Activated T-cell treated with anti-CD3 and anti-CD28 coated beads, Interleukin-2, amount 50 U/mL, for 72 hours (primary cell): Measurements from ENCODE around the gene OLFM2. TPM values are rescaled to one million over a fixed set of nuclear protein-coding genes. Genes with fewer than 3 reads are reported as not detected.
A peak's percentile ranks its signal among the peaks of the same experiment; 100 is the strongest.
"Not testable (repeated sequence)": the region's sequence is repeated elsewhere in the genome, so short reads cannot be mapped to it uniquely, and the experiment has no call there.

Experiments
- ATAC-seq, 2 donors: fragments of 150-1000 bp; cut with Tn5 transposase; replicated peaks in 1 of 2; 2 replicates each; pipeline ENCODE4 v1.10.0; 2021; ENCODE audit warnings: moderate library complexity in 2 of 2, mild to moderate bottlenecking in 1 of 2
- DNase-seq, 2 donors: peaks; one replicate each; pipeline ENCODE4 v3.0.0; 2021 to 2022; ENCODE audit warnings: mixed read lengths in 1 of 2
- H3K27ac Mint-ChIP-seq: one replicate; pipeline ENCODE4 v1.8.0; 2022; ENCODE audit warnings: mild to moderate bottlenecking, moderate library complexity, mixed read lengths
- H3K27me3 Mint-ChIP-seq: one replicate; pipeline ENCODE4 v1.8.0; 2022; ENCODE audit warnings: low read depth, mixed read lengths
- H3K36me3 Mint-ChIP-seq, 2 donors: one replicate each; pipeline ENCODE4 v1.8.0; 2022; ENCODE audit warnings: mixed read lengths in 2 of 2, mild to moderate bottlenecking in 1 of 2; ENCODE audit not compliant: insufficient read depth in 2 of 2
- H3K4me1 Mint-ChIP-seq: one replicate; pipeline ENCODE4 v1.8.0; 2022; ENCODE audit warnings: low read depth, mixed read lengths
- H3K4me3 Mint-ChIP-seq, 2 donors: one replicate each; pipeline ENCODE4 v1.8.0; 2022; ENCODE audit warnings: mild to moderate bottlenecking in 2 of 2, mixed read lengths in 2 of 2, moderate library complexity in 2 of 2
- H3K9me3 Mint-ChIP-seq, 2 donors: one replicate each; pipeline ENCODE4 v1.8.0; 2022; ENCODE audit warnings: mixed read lengths in 2 of 2
- total RNA-seq, 2 donors: library from RNA; stranded (reverse); gene quantifications; one replicate each; pipeline ENCODE4 v1.2.3, GENCODE V29; 2022

Gene OLFM2
- total RNA-seq, 2 donors from 2014 or later: 1.1 to 1.2 TPM

DNA sequence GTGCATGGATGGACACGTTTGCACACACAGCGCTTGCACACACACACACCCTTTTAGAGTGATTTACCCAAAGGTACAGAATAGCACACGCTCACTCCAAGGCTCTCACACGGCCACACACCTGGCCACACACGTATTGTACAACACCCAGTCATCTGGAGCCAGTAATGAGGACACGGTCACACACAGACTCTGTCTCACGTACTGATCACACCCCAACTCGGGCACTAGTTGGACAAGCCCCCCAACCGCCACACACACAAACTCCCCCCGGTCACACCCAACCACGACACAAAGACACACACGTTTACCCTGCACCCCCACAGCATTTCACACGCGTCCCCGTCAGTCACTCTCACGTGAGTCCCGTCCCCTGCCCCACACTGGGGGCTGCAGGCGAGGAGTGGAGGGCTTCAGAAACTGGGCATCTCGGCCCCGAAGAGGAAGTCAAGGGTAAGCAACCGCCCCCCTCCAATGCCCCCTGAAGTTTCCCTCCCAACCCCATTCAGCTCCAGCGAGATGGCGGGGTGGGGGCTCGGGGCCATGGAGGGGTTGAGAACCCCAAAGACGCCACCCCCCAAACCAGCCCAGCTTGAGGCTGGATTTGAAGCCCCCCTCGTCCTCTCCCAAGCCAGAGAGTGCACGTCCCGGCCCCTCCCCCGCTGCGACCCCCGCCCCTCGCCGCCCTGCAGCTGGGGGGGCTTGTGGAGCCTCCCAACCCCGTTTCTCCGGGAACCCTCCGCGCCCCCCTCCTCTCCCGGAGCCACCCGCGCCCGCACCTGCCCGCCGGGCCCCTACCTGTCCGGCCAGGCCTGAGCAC lies 599 bp downstream of the OLFM2 start:
- Mint-ChIP-seq H3K36me3 (peaks cover 0 to 2% of the 10 kb centered on the region in 2 donors), H3K27me3 (peaks cover 66% of the 10 kb centered on the region), H3K9me3 (no peaks in the 10 kb centered on the region), H3K4me1 (peaks cover 30% of the 10 kb centered on the region), H3K4me3 (peak overlapping the region; percentile 68 to 83), H3K27ac (no peak overlapping the region)
- DNase-seq: no peak
- ATAC-seq: no peak

DNA sequence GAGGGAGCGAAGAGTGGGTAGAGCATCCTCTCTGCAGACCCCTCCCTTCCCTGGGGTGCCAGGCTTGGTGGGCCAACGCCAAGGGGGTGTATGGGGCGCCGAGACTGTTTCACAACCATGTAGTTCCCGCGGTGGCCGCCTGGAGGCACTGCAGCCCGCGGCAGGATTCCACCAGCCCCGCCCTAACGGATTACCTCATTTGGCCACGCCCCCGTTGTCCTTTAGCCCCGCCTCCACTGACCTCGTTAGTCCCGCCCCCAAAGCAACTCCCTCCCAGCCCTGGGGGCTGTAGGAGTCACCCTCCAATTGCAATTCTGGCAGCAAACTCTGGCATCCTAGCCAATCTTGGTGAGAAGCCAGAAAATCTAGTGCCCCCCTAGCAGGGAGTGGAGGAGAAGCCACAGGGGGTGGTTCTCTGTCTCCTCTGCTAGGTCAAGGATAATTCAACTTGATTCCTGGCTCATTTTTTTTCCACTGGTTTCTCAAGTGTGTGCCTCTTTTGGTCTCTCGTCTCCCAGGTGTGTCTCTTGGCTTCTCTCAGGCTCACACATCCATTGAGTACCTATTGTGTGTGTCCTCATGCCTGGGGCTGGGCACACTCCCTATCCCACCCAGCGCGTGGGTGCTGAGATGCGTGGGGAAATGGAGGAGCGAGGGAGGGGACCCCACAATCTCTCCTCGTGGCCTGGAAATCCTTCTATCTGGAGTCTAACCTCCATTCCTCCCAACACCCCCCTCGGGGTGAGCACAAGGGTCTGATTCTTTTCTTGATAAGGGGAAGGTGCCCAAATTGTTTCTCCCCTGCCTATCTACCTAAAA lies 2.0 kb downstream of the OLFM2 start:
- peaks cover 61% of the 10 kb centered on the region for H3K27me3 Mint-ChIP-seq
- ATAC-seq (peak; percentile 81 to 83), DNase-seq (peak; percentile 88 to 91)
- H3K36me3 Mint-ChIP-seq: peaks cover 0 to 2% of the 10 kb centered on the region in 2 donors
- peak overlapping the region in 1 of 2 donors; percentile 34 for H3K4me3 Mint-ChIP-seq
- peaks cover 32% of the 10 kb centered on the region for H3K4me1 Mint-ChIP-seq
- no peaks in the 10 kb centered on the region for H3K9me3 Mint-ChIP-seq
- H3K27ac Mint-ChIP-seq: no peak overlapping the region

DNA sequence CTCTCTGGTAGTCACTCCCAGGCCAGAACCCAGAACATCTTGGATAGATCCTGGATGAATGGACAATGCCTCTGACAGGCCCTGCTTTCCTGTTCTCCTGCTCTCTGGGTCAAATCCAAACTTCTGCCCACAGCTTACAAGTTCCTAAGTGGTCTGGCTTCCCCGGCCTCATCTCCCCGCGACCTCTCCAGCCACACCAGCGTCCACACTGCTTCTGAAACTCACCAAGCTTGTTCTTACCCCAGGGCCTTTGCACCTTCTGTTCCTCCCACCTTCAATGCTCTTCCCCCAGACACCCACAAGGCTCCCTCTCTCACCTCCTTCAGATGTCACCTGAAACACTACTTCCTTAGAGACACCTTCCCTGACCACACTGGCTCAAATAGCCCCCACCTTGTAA lies 3.5 kb downstream of the OLFM2 start:
- Mint-ChIP-seq H3K4me3 (no peak overlapping the region), H3K27me3 (peaks cover 51% of the 10 kb centered on the region), H3K9me3 (no peaks in the 10 kb centered on the region), H3K27ac (no peak overlapping the region), H3K4me1 (peaks cover 32% of the 10 kb centered on the region), H3K36me3 (peaks cover 0 to 2% of the 10 kb centered on the region in 2 donors)
- DNase-seq: no peak
- no peak for ATAC-seq

DNA sequence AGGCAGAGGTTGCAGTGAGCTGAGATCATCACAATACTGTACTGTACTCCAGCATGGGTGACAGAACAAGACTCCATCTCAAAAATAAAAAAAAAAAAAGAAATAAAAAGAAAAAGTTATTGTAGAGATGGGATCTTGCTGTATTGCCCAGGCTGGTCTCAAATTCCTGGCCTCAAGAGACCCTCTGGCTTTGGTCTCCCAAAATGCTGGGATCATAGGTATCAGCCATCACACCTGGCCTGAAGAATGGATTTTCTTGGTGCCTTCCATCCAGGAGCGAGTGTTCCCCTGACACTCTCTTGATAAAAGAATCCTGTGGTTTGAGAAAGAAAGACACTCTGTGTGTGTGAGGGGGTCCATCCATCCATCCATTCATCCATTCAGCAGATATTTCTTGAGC lies 4.7 kb downstream of the OLFM2 start:
- H3K4me3 Mint-ChIP-seq: no peak overlapping the region

DNA sequence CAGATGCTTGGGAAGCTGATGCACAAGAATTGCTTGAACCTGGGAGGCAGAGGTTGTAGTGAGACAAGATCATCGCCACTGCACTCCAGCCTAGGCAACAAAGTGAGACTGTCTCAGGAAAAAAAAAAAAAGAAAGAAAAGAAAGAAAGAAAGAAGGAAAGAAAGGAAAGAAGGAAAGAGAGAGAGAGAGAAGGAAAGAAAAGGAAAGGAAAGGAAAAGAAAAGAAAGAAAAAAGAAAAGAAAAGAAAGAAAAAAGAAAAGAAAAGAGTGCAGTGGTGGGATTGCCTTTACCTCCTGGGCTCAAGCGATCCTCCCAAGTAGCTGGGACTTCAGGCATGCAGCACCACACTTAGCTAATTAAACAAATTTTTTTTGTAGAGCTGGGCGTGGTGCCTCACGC lies 12.9 kb downstream of the OLFM2 start:
- DNase-seq (no peak), ATAC-seq (no peak)
- Mint-ChIP-seq H3K27ac (peak overlapping the region; percentile 19), H3K27me3 (peaks cover 16% of the 10 kb centered on the region), H3K4me1 (no peaks in the 10 kb centered on the region), H3K9me3 (no peaks in the 10 kb centered on the region), H3K36me3 (no peaks in the 10 kb centered on the region), H3K4me3 (no peak overlapping the region)

More for the DNA sequence above, 4.7 kb downstream of the OLFM2 start:
- ATAC-seq: no peak
- peaks cover 45% of the 10 kb centered on the region for H3K27me3 Mint-ChIP-seq
- H3K4me1 Mint-ChIP-seq: peaks cover 28% of the 10 kb centered on the region
- no peak overlapping the region for H3K27ac Mint-ChIP-seq
- no peak for DNase-seq
- peaks cover 0 to 2% of the 10 kb centered on the region in 2 donors for H3K36me3 Mint-ChIP-seq
- H3K9me3 Mint-ChIP-seq: no peaks in the 10 kb centered on the region

DNA sequence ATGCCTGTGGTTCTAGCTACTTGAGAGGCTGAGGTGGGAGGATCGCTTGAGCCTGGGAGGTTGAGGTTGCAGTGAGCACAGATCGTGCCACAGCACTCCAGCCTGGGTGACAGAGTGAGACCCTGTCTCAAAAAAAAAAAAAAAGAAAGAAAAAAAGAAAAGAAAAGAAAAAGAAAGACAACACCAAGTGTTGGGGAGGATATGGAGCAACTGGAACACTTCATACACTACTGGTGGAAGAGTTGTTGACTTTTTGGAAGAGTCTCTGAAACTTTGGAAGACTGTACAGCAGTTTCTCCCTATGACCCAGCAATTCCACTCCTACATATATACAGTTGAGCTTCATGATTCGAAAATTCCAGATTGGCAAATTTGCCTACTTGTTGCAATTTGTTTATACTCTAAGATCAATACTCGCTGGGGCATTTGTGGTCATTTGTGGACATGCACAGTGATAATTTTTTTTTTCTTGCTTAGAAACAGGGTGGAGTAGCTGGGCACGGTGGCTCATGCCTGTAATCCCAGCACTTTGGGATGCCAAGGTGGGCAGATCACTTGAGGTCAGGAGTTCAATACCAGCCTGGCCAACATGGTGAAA lies 13.4 kb downstream of the OLFM2 start:
- H3K36me3 Mint-ChIP-seq, H3K9me3 Mint-ChIP-seq, H3K27ac Mint-ChIP-seq, ATAC-seq, DNase-seq, H3K4me1 Mint-ChIP-seq, H3K4me3 Mint-ChIP-seq: not testable (repeated sequence)
- H3K27me3 Mint-ChIP-seq: peaks cover 21% of the 10 kb centered on the region

DNA sequence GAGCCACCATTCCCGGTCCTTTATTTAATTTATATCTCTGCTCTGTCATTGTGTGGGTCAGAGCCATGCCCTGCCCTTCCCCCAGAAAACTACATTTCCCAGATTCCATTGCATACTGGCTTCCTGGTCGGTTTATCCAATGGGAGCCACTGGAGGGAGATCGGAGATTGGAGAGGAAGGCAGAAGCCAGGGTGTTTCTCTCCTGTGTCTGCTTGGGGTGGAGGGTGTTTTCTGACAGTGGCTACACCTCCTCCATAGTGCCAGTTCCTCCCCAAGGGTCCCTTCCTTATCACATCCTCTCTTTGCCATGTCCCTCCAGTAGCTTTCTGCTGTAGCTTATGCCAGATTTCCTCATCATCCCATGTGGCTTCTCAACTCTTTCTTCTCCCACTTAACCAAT lies 19.0 kb downstream of the OLFM2 start:
- H3K27ac Mint-ChIP-seq: no peak overlapping the region
- peaks cover 7% of the 10 kb centered on the region for H3K4me1 Mint-ChIP-seq
- no peak for DNase-seq
- H3K9me3 Mint-ChIP-seq: no peaks in the 10 kb centered on the region
- no peak overlapping the region for H3K4me3 Mint-ChIP-seq
- H3K36me3 Mint-ChIP-seq: peaks cover 0 to 2% of the 10 kb centered on the region in 2 donors
- peaks cover 43% of the 10 kb centered on the region for H3K27me3 Mint-ChIP-seq
- ATAC-seq: no peak

DNA sequence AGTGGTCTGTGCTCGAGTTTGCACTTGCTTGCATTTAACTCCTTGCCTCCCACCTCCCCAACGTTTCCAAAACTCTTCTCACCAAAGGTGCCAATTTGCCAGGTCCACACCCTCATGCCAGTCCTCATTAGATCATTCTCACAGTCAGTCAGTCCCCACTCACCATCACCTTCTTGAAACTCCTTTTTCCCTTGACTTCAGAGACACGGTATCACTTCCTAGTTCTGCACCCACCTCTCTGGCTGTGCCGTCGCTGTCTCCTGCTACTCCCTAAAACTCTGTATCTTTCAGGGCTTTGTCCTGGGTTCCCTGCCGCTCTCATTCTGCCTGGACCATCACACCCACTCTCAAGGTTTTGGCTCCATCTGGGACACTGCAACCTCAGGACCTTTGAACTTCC lies 19.6 kb downstream of the OLFM2 start:
- H3K36me3 Mint-ChIP-seq: peaks cover 0 to 2% of the 10 kb centered on the region in 2 donors
- H3K9me3 Mint-ChIP-seq: no peaks in the 10 kb centered on the region
- H3K4me1 Mint-ChIP-seq: peaks cover 7% of the 10 kb centered on the region
- ATAC-seq (no peak), DNase-seq (no peak)
- peaks cover 43% of the 10 kb centered on the region for H3K27me3 Mint-ChIP-seq
- no peak overlapping the region for H3K4me3 Mint-ChIP-seq
- no peak overlapping the region for H3K27ac Mint-ChIP-seq

DNA sequence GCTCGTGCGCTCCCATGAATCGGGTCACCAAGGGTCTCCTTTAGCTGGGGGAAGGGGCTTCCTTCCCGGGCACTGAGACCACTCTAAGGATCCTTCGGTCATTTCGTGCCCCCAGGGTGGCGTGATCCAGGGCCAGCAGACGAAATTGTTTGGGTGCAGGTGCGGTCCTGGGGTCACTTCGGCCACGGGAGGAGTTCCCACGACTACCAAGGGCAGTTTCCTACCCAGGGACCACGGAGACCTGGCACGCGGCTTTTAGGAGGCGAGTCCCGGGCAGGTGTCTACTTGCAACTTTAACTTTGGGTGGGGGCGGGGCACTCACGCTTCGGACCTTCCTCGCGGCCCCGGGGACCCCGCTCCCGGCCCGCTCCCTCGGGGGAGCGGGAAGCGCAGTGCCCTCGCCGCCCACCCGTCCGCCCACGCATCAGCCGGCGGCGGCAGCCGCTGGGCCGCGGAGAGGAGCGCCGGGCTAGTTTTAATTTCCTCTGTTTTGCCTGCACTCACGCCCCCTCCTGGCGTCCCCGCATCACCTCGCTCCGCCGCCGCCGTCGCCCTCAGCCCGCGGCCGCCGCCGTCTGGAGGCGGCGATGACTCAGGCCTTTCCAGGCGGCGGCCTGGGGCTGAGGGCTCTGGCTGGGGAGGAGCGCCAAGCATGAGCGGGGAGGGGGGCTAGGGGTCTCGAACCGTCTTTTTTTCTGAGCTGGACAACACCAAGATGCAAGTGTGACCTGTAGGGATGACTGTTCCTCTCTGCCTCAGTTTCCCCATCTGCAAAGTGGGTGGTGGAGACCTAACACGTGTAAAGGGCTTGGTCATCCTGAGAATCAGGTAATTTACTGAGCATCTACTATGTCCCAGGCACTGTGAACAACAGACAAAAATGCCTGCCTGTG lies 21.8 kb downstream of the OLFM2 start:
- peak; percentile 95 to 97 for ATAC-seq
- H3K9me3 Mint-ChIP-seq: no peaks in the 10 kb centered on the region
- no peak overlapping the region for H3K27ac Mint-ChIP-seq
- H3K27me3 Mint-ChIP-seq: peaks cover 43% of the 10 kb centered on the region
- peak overlapping the region; percentile 64 to 75 for H3K4me3 Mint-ChIP-seq
- H3K36me3 Mint-ChIP-seq: peaks cover 0 to 2% of the 10 kb centered on the region in 2 donors
- H3K4me1 Mint-ChIP-seq: peaks cover 7% of the 10 kb centered on the region
- DNase-seq: peak; percentile 88

DNA sequence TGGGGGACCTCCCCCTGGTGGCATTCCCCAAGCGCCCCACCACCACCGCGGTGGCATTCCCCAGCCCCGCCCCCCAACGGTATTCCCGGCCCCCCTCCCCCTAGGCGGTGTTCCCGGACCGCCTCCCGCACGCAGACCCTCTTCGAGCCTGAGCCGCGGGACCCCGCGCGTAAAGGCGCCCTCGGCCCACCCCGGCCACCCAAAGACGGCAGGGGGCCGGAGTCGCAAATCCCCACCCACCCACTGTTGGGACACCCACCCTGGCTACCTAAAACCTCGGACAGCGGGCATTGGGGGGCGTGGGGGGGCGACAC lies 22.4 kb downstream of the OLFM2 start:
- Mint-ChIP-seq H3K27ac (no peak overlapping the region), H3K36me3 (peaks cover 0 to 2% of the 10 kb centered on the region in 2 donors), H3K4me1 (peaks cover 7% of the 10 kb centered on the region), H3K9me3 (no peaks in the 10 kb centered on the region), H3K27me3 (peaks cover 38% of the 10 kb centered on the region), H3K4me3 (peak overlapping the region; percentile 64 to 75)
- DNase-seq (no peak), ATAC-seq (no peak)

DNA sequence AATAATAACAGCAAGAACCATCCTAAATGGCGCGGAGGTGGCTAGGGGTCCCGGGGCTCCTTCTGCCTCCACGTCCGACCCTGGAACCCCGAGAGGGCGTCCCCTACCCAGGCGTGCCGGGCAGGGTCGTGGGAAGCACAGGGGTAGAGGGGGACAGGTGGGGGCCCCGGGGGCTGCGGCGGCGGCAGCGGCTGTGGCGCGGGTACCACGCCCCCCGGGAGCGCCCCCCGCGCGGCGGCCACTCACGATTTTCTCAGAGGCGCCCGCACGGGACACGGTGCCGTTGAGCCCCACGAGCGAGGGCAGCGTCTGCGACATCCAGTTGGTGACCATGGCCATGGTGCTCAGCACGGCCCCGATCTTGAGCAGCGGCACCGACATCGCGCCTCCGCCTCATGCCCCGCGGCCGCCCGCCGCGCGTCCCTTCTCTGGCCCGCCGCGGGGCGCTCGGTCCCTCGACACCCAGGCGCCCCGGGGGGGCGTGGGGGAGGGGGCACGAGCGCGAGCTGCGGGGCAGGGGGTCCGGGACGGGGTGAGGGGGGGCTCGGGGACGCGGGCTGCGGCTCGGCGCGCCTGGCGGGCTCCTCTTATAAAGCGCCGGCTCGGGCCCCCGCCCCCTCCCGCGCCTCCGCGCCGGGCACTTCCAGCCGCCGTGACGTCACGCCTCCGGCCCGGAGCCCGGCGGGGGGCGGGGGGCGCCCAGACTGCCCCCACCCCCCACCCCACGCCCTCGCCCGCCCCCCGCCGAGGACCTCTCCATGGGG lies 22.9 kb downstream of the OLFM2 start:
- Mint-ChIP-seq H3K36me3 (peaks cover 0 to 2% of the 10 kb centered on the region in 2 donors), H3K9me3 (no peaks in the 10 kb centered on the region), H3K27me3 (peaks cover 32% of the 10 kb centered on the region), H3K4me3 (peak overlapping the region in 1 of 2 donors; percentile 54), H3K27ac (no peak overlapping the region), H3K4me1 (peaks cover 7% of the 10 kb centered on the region)
- ATAC-seq (no peak), DNase-seq (no peak)
